ENCODE measurements around the gene UTP3.
"Not testable (repeated sequence)": the region's sequence is repeated elsewhere in the genome, so short reads cannot be mapped to it uniquely, and the experiment has no call there.

UTP3 gene

DNA sequence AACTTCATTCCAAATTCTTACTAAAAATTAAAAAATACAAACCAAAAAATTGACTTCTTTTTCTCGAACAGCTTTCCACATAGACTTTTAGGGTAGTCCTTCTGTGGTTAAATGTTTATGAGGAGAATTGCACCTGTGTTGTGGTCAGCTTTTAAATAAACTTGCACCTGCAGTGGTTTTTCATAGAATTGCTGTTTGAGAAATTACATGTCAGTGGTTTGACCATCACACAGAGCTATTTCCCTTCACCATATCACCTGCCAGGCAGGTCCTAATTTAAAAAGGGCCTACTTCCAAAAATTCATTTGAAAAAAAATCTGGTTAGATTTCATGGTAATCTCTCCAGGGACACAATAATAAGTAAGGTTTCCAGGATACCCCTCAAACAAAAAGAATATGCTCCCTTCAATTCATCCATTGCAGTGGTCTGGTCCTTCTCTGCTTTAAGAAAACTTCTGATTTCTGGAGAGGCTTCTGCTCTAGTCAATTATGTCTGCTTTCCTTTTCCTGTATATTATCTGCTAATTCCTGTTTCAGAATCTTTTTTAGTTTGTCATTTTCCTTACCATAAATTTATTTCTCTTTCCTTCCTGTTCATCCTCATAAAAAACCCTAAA is 9.8 kb upstream of the UTP3 start:
- no peak overlapping the region for H3K4me3 ChIP-seq (ENCODE audit: low read length in 2 of 2)
- H3K18ac ChIP-seq (ENCODE audit: low read length), result no peak overlapping the region
- H4K8ac ChIP-seq (ENCODE audit: low read depth, low read length), result no peak overlapping the region
- H3K4me2 ChIP-seq (ENCODE audit: insufficient read depth, low read length, poor library complexity, severe bottlenecking), result no peak overlapping the region
- no peak overlapping the region for H3K27ac ChIP-seq (replicated peaks; ENCODE audit: low read length)
- H3K36me3 ChIP-seq (replicated peaks in 1 of 2; ENCODE audit: control insufficient read depth in 2 of 2, insufficient read depth in 2 of 2, low read length in 2 of 2), result no peaks in the 10 kb centered on the region
- H3K9ac ChIP-seq (ENCODE audit: low read depth, low read length, poor library complexity), result no peak overlapping the region
- no peak overlapping the region for H2BK5ac ChIP-seq (ENCODE audit: low read length)
- H3K9me3 ChIP-seq (replicated peaks in 1 of 2; ENCODE audit: control insufficient read depth in 2 of 2, insufficient read depth in 1 of 2, low read depth in 1 of 2, low read length in 2 of 2), result no peaks in the 10 kb centered on the region
- no peak overlapping the region for H2AFZ ChIP-seq (ENCODE audit: low read length)
- no peak for DNase-seq (ENCODE audit: low spot score)
- H3K4ac ChIP-seq (ENCODE audit: low read length), result no peak overlapping the region
- peaks cover 0 to 19% (median 0%) of the 10 kb centered on the region in 3 experiments for H3K27me3 ChIP-seq (ENCODE audit: control insufficient read depth in 3 of 3, insufficient read depth in 3 of 3, low read depth in 1 of 3, low read length in 3 of 3)
- H4K91ac ChIP-seq (ENCODE audit: low read depth, low read length, poor library complexity), result no peak overlapping the region
- H2BK120ac ChIP-seq (ENCODE audit: low read depth, low read length), result no peak overlapping the region
- WGBS, 2 donors (ENCODE audit: extremely low coverage in 2 of 2, insufficient read length in 2 of 2, insufficient replicate concordance in 1 of 2), result 100% methylated on average over 1 of the region's 1 CpG
- no peaks in the 10 kb centered on the region for H3K79me1 ChIP-seq (ENCODE audit: low read depth, low read length)
- no peaks in the 10 kb centered on the region for H3K4me1 ChIP-seq (ENCODE audit: control insufficient read depth in 2 of 2, insufficient read depth in 1 of 2, low read depth in 1 of 2, low read length in 2 of 2)
- no peak overlapping the region for H2BK15ac ChIP-seq (ENCODE audit: low read length)
- no peak overlapping the region for H2AK5ac ChIP-seq (ENCODE audit: low read depth, low read length)
- no peak overlapping the region for H3K14ac ChIP-seq (ENCODE audit: low read length)
- H3K23ac ChIP-seq (ENCODE audit: low read depth, low read length, poor library complexity), result no peak overlapping the region
- H2BK12ac ChIP-seq (ENCODE audit: low read length), result no peak overlapping the region

DNA sequence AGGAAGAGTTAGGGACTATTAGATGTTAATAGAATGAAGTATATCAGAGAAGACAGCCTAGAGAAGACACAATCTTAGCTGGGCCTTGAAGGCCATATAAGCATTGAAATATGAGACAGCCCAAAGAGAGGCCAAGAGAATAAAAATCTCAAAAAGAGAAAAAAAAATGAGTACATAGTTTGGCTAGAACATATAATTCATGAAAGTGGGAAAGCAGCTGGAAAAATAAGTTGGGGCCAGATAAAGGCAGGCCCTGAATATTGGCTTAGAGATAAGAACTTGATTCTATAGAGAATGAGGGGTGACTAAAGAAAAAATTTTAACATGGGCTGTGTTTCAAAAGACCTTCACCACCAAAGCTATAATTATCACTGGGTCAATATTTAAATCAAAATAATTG is 7.4 kb upstream of the UTP3 start:
- Histone ChIP-seq H3K36me3 (replicated peaks in 1 of 2; ENCODE audit: control insufficient read depth in 2 of 2, insufficient read depth in 2 of 2, low read length in 2 of 2) (no peaks in the 10 kb centered on the region), H3K27me3 (ENCODE audit: control insufficient read depth in 3 of 3, insufficient read depth in 3 of 3, low read depth in 1 of 3, low read length in 3 of 3) (no peaks in the 10 kb centered on the region), H2AFZ (ENCODE audit: low read length) (no peak overlapping the region), H4K91ac (ENCODE audit: low read depth, low read length, poor library complexity) (no peak overlapping the region), H3K27ac (replicated peaks; ENCODE audit: low read length) (no peak overlapping the region), H3K79me1 (ENCODE audit: low read depth, low read length) (no peaks in the 10 kb centered on the region), H3K4me1 (ENCODE audit: control insufficient read depth in 2 of 2, insufficient read depth in 1 of 2, low read depth in 1 of 2, low read length in 2 of 2) (no peaks in the 10 kb centered on the region), H2AK5ac (ENCODE audit: low read depth, low read length) (no peak overlapping the region), H2BK12ac (ENCODE audit: low read length) (no peak overlapping the region), H3K4me3 (ENCODE audit: low read length in 2 of 2) (no peak overlapping the region), H4K8ac (ENCODE audit: low read depth, low read length) (no peak overlapping the region), H2BK5ac (ENCODE audit: low read length) (no peak overlapping the region), H3K4ac (ENCODE audit: low read length) (no peak overlapping the region), H3K18ac (ENCODE audit: low read length) (no peak overlapping the region), H3K9ac (ENCODE audit: low read depth, low read length, poor library complexity) (no peak overlapping the region), H3K9me3 (replicated peaks in 1 of 2; ENCODE audit: control insufficient read depth in 2 of 2, insufficient read depth in 1 of 2, low read depth in 1 of 2, low read length in 2 of 2) (no peaks in the 10 kb centered on the region), H2BK120ac (ENCODE audit: low read depth, low read length) (no peak overlapping the region), H3K14ac (ENCODE audit: low read length) (no peak overlapping the region), H2BK15ac (ENCODE audit: low read length) (no peak overlapping the region), H3K23ac (ENCODE audit: low read depth, low read length, poor library complexity) (no peak overlapping the region), H3K4me2 (ENCODE audit: insufficient read depth, low read length, poor library complexity, severe bottlenecking) (no peak overlapping the region)
- DNase-seq (ENCODE audit: low spot score), result no peak

DNA sequence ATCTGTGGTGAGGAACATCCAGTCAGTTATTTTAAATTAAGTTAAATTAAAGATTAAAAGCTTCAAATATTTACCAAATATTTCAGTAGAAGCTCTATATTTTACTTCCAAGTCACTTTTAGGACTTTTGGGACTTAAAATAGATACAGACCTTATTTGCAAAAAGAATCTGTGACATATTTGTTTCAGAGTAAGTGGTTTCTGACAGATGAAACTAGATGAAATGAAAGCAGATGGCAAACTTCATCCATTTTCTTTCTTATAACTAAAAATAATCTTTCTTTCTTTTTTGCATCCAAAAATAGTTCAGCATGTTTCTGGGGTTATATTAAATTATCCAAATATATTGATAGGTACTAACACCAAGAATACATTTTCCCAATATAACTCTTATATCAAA is 6.6 kb upstream of the UTP3 start:
- no peaks in the 10 kb centered on the region for H3K79me1 ChIP-seq (ENCODE audit: low read depth, low read length)
- no peak overlapping the region for H2AK5ac ChIP-seq (ENCODE audit: low read depth, low read length)
- no peak overlapping the region for H2BK12ac ChIP-seq (ENCODE audit: low read length)

DNA sequence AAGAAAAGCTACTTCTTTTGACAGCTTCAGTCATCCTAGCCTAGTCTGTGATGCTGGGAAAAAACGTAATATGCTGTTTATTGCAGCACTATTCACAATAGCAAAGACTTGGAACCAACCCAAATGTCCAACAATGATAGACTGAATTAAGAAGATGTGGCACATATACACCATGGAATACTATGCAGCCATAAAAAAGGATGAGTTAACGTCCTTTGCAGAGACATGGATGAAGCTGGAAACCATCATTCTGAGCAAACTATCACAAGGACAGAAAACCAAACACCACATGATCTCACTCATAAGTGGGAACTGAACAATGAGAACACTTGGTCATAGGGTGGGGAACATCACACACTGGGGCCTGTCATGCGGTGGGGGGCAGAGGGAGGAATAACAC is 6.2 kb upstream of the UTP3 start:
- not testable (repeated sequence) for H4K8ac ChIP-seq (ENCODE audit: low read depth, low read length); H2AFZ ChIP-seq (ENCODE audit: low read length); H3K23ac ChIP-seq (ENCODE audit: low read depth, low read length, poor library complexity); H2BK12ac ChIP-seq (ENCODE audit: low read length); H3K18ac ChIP-seq (ENCODE audit: low read length); H3K9ac ChIP-seq (ENCODE audit: low read depth, low read length, poor library complexity); H3K27me3 ChIP-seq (ENCODE audit: control insufficient read depth in 3 of 3, insufficient read depth in 3 of 3, low read depth in 1 of 3, low read length in 3 of 3); H3K9me3 ChIP-seq (replicated peaks in 1 of 2; ENCODE audit: control insufficient read depth in 2 of 2, insufficient read depth in 1 of 2, low read depth in 1 of 2, low read length in 2 of 2); H2AK5ac ChIP-seq (ENCODE audit: low read depth, low read length); H4K91ac ChIP-seq (ENCODE audit: low read depth, low read length, poor library complexity); H3K79me1 ChIP-seq (ENCODE audit: low read depth, low read length); H3K4ac ChIP-seq (ENCODE audit: low read length); H2BK120ac ChIP-seq (ENCODE audit: low read depth, low read length); H3K27ac ChIP-seq (replicated peaks; ENCODE audit: low read length); H3K36me3 ChIP-seq (replicated peaks in 1 of 2; ENCODE audit: control insufficient read depth in 2 of 2, insufficient read depth in 2 of 2, low read length in 2 of 2); H2BK15ac ChIP-seq (ENCODE audit: low read length); H3K4me2 ChIP-seq (ENCODE audit: insufficient read depth, low read length, poor library complexity, severe bottlenecking); H3K4me1 ChIP-seq (ENCODE audit: control insufficient read depth in 2 of 2, insufficient read depth in 1 of 2, low read depth in 1 of 2, low read length in 2 of 2); H3K14ac ChIP-seq (ENCODE audit: low read length); H2BK5ac ChIP-seq (ENCODE audit: low read length); DNase-seq (ENCODE audit: low spot score)
- peak overlapping the region in 1 of 2 donors; percentile 58 for H3K4me3 ChIP-seq (ENCODE audit: low read length in 2 of 2)
- no CpG with 5 or more reads among the region's 3 CpGs for WGBS, 2 donors (ENCODE audit: extremely low coverage in 2 of 2, insufficient read length in 2 of 2, insufficient replicate concordance in 1 of 2)

More for the DNA sequence above, 6.6 kb upstream of the UTP3 start:
- Histone ChIP-seq H3K27me3 (ENCODE audit: control insufficient read depth in 3 of 3, insufficient read depth in 3 of 3, low read depth in 1 of 3, low read length in 3 of 3) (no peaks in the 10 kb centered on the region), H3K27ac (replicated peaks; ENCODE audit: low read length) (no peak overlapping the region), H2BK5ac (ENCODE audit: low read length) (no peak overlapping the region), H3K4me2 (ENCODE audit: insufficient read depth, low read length, poor library complexity, severe bottlenecking) (no peak overlapping the region), H3K36me3 (replicated peaks in 1 of 2; ENCODE audit: control insufficient read depth in 2 of 2, insufficient read depth in 2 of 2, low read length in 2 of 2) (no peaks in the 10 kb centered on the region), H4K8ac (ENCODE audit: low read depth, low read length) (no peak overlapping the region), H2AFZ (ENCODE audit: low read length) (no peak overlapping the region), H2BK120ac (ENCODE audit: low read depth, low read length) (no peak overlapping the region), H3K14ac (ENCODE audit: low read length) (no peak overlapping the region), H4K91ac (ENCODE audit: low read depth, low read length, poor library complexity) (no peak overlapping the region), H3K4me1 (ENCODE audit: control insufficient read depth in 2 of 2, insufficient read depth in 1 of 2, low read depth in 1 of 2, low read length in 2 of 2) (no peaks in the 10 kb centered on the region), H3K9me3 (replicated peaks in 1 of 2; ENCODE audit: control insufficient read depth in 2 of 2, insufficient read depth in 1 of 2, low read depth in 1 of 2, low read length in 2 of 2) (no peaks in the 10 kb centered on the region), H3K4me3 (ENCODE audit: low read length in 2 of 2) (no peak overlapping the region), H3K4ac (ENCODE audit: low read length) (no peak overlapping the region), H3K9ac (ENCODE audit: low read depth, low read length, poor library complexity) (no peak overlapping the region), H3K23ac (ENCODE audit: low read depth, low read length, poor library complexity) (no peak overlapping the region), H2BK15ac (ENCODE audit: low read length) (no peak overlapping the region), H3K18ac (ENCODE audit: low read length) (no peak overlapping the region)
- no peak for DNase-seq (ENCODE audit: low spot score)

Data from neuronal stem cell (in vitro differentiated cells).